Stimulated activated memory B cell treated with anti-CD40 and anti-IgM and Interleukin-4, amounts not matched to agents 10 μg/mL and 1 μg/mL and 100 μg/mL, for 72 hours (primary cell): ENCODE measurements around the gene NTM.

Experiments
- ATAC-seq: fragments of 150-1000 bp; cut with Tn5 transposase; 2 replicates; pipeline ENCODE4 v1.10.0; 2021
- H3K27ac Mint-ChIP-seq: one replicate; pipeline ENCODE4 v1.8.0; 2022; ENCODE audit warnings: mild to moderate bottlenecking, mixed read lengths
- H3K27me3 Mint-ChIP-seq: one replicate; pipeline ENCODE4 v1.8.0; 2022; ENCODE audit warnings: mixed read lengths
- H3K36me3 Mint-ChIP-seq: one replicate; pipeline ENCODE4 v1.8.0; 2022; ENCODE audit warnings: mixed read lengths
- H3K4me1 Mint-ChIP-seq: one replicate; pipeline ENCODE4 v1.8.0; 2022; ENCODE audit warnings: mixed read lengths
- H3K4me3 Mint-ChIP-seq: one replicate; pipeline ENCODE4 v1.8.0; 2022; ENCODE audit warnings: mild to moderate bottlenecking, moderate library complexity, mixed read lengths
- H3K9me3 Mint-ChIP-seq: one replicate; pipeline ENCODE4 v1.8.0; 2022; ENCODE audit warnings: mixed read lengths

Gene NTM

GRCh38 chr11:131760091-131761061, 390.0 kb downstream of the NTM start:
- Mint-ChIP-seq H3K4me1 (no peaks in the 10 kb centered on the region), H3K4me3 (no peak overlapping the region), H3K36me3 (no peaks in the 10 kb centered on the region), H3K27me3 (no peaks in the 10 kb centered on the region), H3K9me3 (peaks cover 3% of the 10 kb centered on the region), H3K27ac (no peak overlapping the region)
- ATAC-seq, result no peak

GRCh38 chr11:131762346-131763110, 392.1 kb downstream of the NTM start:
- no peaks in the 10 kb centered on the region for H3K27me3 Mint-ChIP-seq
- H3K9me3 Mint-ChIP-seq, result peaks cover 5% of the 10 kb centered on the region
- no peak overlapping the region for H3K4me3 Mint-ChIP-seq
- H3K4me1 Mint-ChIP-seq, result no peaks in the 10 kb centered on the region
- ATAC-seq, result no peak
- H3K36me3 Mint-ChIP-seq, result no peaks in the 10 kb centered on the region
- H3K27ac Mint-ChIP-seq, result no peak overlapping the region

- no peaks in the 10 kb centered on the region for H3K4me1 Mint-ChIP-seq
- no peak for ATAC-seq
- H3K9me3 Mint-ChIP-seq, result peaks cover 5% of the 10 kb centered on the region
- no peaks in the 10 kb centered on the region for H3K27me3 Mint-ChIP-seq
- H3K4me3 Mint-ChIP-seq, result no peak overlapping the region
- no peaks in the 10 kb centered on the region for H3K36me3 Mint-ChIP-seq
- no peak overlapping the region for H3K27ac Mint-ChIP-seq
Measured at GRCh38 chr11:131763193-131763890, 392.9 kb downstream of the NTM start.

GRCh38 chr11:131764126-131764525, 393.7 kb downstream of the NTM start:
- Mint-ChIP-seq H3K9me3 (peaks cover 5% of the 10 kb centered on the region), H3K27me3 (no peaks in the 10 kb centered on the region)

GRCh38 chr11:131764649-131765048, 394.2 kb downstream of the NTM start:
- Mint-ChIP-seq H3K27me3 (no peaks in the 10 kb centered on the region), H3K27ac (no peak overlapping the region), H3K9me3 (peaks cover 5% of the 10 kb centered on the region), H3K4me1 (no peaks in the 10 kb centered on the region), H3K4me3 (no peak overlapping the region), H3K36me3 (no peaks in the 10 kb centered on the region)
- no peak for ATAC-seq

More at GRCh38 chr11:131764126-131764525, 393.7 kb downstream of the NTM start:
- no peak overlapping the region for H3K27ac Mint-ChIP-seq
- no peak for ATAC-seq
- no peaks in the 10 kb centered on the region for H3K36me3 Mint-ChIP-seq
- H3K4me1 Mint-ChIP-seq, result no peaks in the 10 kb centered on the region
- no peak overlapping the region for H3K4me3 Mint-ChIP-seq

GRCh38 chr11:131766637-131767036, 396.2 kb downstream of the NTM start:
- Mint-ChIP-seq H3K9me3 (peaks cover 5% of the 10 kb centered on the region), H3K4me1 (no peaks in the 10 kb centered on the region), H3K27me3 (no peaks in the 10 kb centered on the region), H3K4me3 (no peak overlapping the region), H3K27ac (no peak overlapping the region), H3K36me3 (no peaks in the 10 kb centered on the region)
- ATAC-seq, result no peak

- Mint-ChIP-seq H3K4me1 (no peaks in the 10 kb centered on the region), H3K36me3 (no peaks in the 10 kb centered on the region), H3K27me3 (no peaks in the 10 kb centered on the region), H3K4me3 (no peak overlapping the region), H3K27ac (no peak overlapping the region), H3K9me3 (peaks cover 5% of the 10 kb centered on the region)
- no peak for ATAC-seq
Measured at GRCh38 chr11:131767421-131767820, 397.0 kb downstream of the NTM start.

- H3K36me3 Mint-ChIP-seq, result no peaks in the 10 kb centered on the region
- no peak for ATAC-seq
- H3K27ac Mint-ChIP-seq, result no peak overlapping the region
- no peaks in the 10 kb centered on the region for H3K4me1 Mint-ChIP-seq
- H3K4me3 Mint-ChIP-seq, result no peak overlapping the region
- H3K27me3 Mint-ChIP-seq, result no peaks in the 10 kb centered on the region
- peaks cover 3% of the 10 kb centered on the region for H3K9me3 Mint-ChIP-seq
Measured at GRCh38 chr11:131770801-131771200, 400.4 kb downstream of the NTM start.

- no peak overlapping the region for H3K4me3 Mint-ChIP-seq
- H3K9me3 Mint-ChIP-seq, result peaks cover 3% of the 10 kb centered on the region
- no peaks in the 10 kb centered on the region for H3K4me1 Mint-ChIP-seq
- no peaks in the 10 kb centered on the region for H3K27me3 Mint-ChIP-seq
- no peaks in the 10 kb centered on the region for H3K36me3 Mint-ChIP-seq
- no peak overlapping the region for H3K27ac Mint-ChIP-seq
- ATAC-seq, result no peak
Measured at GRCh38 chr11:131771471-131771870, 401.1 kb downstream of the NTM start.

GRCh38 chr11:131773626-131774025, 403.2 kb downstream of the NTM start:
- Mint-ChIP-seq H3K9me3 (peaks cover 3% of the 10 kb centered on the region), H3K36me3 (no peaks in the 10 kb centered on the region), H3K27ac (no peak overlapping the region), H3K4me1 (no peaks in the 10 kb centered on the region), H3K4me3 (no peak overlapping the region), H3K27me3 (no peaks in the 10 kb centered on the region)
- ATAC-seq, result no peak

- no peaks in the 10 kb centered on the region for H3K36me3 Mint-ChIP-seq
- H3K4me3 Mint-ChIP-seq, result no peak overlapping the region
- H3K9me3 Mint-ChIP-seq, result peaks cover 3% of the 10 kb centered on the region
- H3K4me1 Mint-ChIP-seq, result no peaks in the 10 kb centered on the region
- ATAC-seq, result no peak
- no peaks in the 10 kb centered on the region for H3K27me3 Mint-ChIP-seq
- no peak overlapping the region for H3K27ac Mint-ChIP-seq
Measured at GRCh38 chr11:131776211-131776610, 405.8 kb downstream of the NTM start.

- H3K36me3 Mint-ChIP-seq, result no peaks in the 10 kb centered on the region
- no peaks in the 10 kb centered on the region for H3K27me3 Mint-ChIP-seq
- no peak overlapping the region for H3K4me3 Mint-ChIP-seq
- no peaks in the 10 kb centered on the region for H3K4me1 Mint-ChIP-seq
- no peak for ATAC-seq
- no peak overlapping the region for H3K27ac Mint-ChIP-seq
- peaks cover 3% of the 10 kb centered on the region for H3K9me3 Mint-ChIP-seq
Measured at GRCh38 chr11:131785801-131786200, 415.4 kb downstream of the NTM start.

GRCh38 chr11:131787119-131787518, 416.7 kb downstream of the NTM start:
- H3K27me3 Mint-ChIP-seq, result no peaks in the 10 kb centered on the region
- ATAC-seq, result no peak
- no peak overlapping the region for H3K4me3 Mint-ChIP-seq

GRCh38 chr11:131790586-131790985, 420.2 kb downstream of the NTM start:
- Mint-ChIP-seq H3K4me1 (no peaks in the 10 kb centered on the region), H3K9me3 (peaks cover 2% of the 10 kb centered on the region)

More at GRCh38 chr11:131787119-131787518, 416.7 kb downstream of the NTM start:
- H3K9me3 Mint-ChIP-seq, result no peaks in the 10 kb centered on the region
- H3K27ac Mint-ChIP-seq, result no peak overlapping the region
- no peaks in the 10 kb centered on the region for H3K36me3 Mint-ChIP-seq
- no peaks in the 10 kb centered on the region for H3K4me1 Mint-ChIP-seq

GRCh38 chr11:131792243-131792642, 421.8 kb downstream of the NTM start:
- Mint-ChIP-seq H3K4me3 (no peak overlapping the region), H3K27ac (no peak overlapping the region), H3K4me1 (no peaks in the 10 kb centered on the region), H3K36me3 (no peaks in the 10 kb centered on the region), H3K9me3 (peaks cover 2% of the 10 kb centered on the region), H3K27me3 (no peaks in the 10 kb centered on the region)
- ATAC-seq, result no peak

More at GRCh38 chr11:131790586-131790985, 420.2 kb downstream of the NTM start:
- no peaks in the 10 kb centered on the region for H3K27me3 Mint-ChIP-seq
- H3K4me3 Mint-ChIP-seq, result no peak overlapping the region
- H3K36me3 Mint-ChIP-seq, result no peaks in the 10 kb centered on the region
- no peak for ATAC-seq
- H3K27ac Mint-ChIP-seq, result no peak overlapping the region
